Epithelial cell of umbilical artery (primary cell): ENCODE data around the gene MAGT1. TPM values are rescaled to one million over a fixed set of nuclear protein-coding genes. Genes with fewer than 3 reads are reported as not detected.

Experiments
- total RNA-seq: library from RNA; depleted of rRNA; stranded (reverse); fragments of >200 nt; gene quantifications from 2 replicates; pipeline ENCODE4 v1.2.3, GENCODE V29; 2014

The MAGT1 gene
- total RNA-seq = 105 and 119 TPM in 2 replicates

DNA sequence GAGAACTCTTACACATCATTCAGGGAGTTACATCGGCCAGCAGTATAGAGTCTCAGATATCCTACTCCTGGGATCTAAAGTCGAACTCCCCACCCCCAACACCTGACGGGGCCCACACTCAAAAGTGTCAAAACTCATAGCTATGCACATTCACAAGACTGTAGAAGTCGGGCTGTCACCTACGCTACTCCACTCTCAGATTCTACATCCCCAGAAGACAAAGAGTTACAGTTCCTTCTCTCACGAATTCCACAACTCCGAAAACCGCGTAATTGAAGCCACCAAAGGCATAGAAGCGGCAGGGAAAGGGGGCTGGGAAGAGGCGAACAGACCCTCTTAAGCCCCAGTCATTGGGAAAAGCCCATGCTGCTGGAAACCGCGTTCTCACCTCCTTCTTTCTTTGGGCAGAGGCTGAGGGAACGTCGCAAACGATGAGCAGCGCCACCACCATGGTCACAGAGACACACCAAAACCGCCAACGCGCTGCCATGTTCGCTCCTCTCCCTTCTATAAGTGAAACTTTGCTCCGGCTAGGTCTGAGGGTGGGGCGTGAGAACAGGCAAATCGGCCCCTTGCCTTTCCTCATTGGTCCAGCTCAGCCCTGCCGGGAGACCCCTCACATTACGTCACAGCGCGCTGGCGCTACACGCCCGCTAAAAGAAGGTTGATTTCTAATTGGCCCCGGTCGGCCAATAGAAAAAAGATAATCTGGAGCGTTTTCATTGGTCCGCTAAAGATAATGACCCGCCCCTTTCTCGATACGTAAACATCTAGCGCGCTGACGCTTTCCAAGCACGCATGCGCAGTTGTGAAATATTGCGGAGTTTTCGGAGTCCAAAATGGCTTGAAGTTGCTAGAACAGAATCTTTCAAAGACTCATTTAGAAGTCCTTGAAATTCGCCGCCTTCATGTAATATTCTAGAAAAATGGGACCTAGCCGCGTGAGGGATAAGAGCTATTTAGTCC lies at the start of gene MAGT1:
Gene MAGT1, minus strand, starts transcription at position 515 of the 966 bp plus-strand sequence. Its CDS starts 25 bp downstream, at position 490.

DNA sequence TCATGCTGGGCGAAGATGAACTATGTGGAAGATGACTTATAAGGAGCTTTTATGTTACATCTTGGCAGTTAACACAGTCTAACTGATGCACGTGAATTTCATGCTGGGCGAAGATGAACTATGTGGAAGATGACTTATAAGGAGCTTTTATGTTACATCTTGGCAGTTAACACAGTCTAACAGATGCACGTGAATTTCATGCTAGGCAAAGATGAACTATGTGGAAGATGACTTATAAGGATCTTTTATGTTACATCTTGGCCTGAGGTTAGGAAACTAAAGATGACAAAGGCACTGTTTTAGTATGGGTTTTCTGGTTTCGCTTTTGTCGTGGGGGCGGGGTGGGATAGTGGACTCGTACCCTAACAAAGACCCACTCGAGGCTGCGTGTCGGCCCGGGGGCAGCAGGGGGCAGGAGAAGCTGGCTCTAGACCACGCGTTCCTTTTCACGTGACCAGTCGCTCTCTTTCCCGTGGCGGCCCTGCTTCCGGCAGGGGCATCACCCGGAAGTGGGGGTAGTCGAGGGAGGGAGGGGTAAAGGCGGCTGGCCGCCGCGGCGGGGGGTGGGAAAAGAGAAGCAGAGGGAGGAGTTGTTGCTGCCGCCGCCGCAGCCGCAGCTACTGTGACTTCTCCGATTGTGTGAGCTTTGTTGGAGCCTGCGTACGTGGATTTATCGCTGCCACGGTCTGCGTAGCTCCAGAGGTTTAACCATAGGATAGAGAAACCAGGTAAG lies 15.0 kb upstream of the MAGT1 start, which contains the start of gene ATP7A:
Gene ATP7A, plus strand, starts transcription at position 586 of the 733 bp plus-strand sequence. CDS start 60,949 bp downstream, outside the sequence.

DNA sequence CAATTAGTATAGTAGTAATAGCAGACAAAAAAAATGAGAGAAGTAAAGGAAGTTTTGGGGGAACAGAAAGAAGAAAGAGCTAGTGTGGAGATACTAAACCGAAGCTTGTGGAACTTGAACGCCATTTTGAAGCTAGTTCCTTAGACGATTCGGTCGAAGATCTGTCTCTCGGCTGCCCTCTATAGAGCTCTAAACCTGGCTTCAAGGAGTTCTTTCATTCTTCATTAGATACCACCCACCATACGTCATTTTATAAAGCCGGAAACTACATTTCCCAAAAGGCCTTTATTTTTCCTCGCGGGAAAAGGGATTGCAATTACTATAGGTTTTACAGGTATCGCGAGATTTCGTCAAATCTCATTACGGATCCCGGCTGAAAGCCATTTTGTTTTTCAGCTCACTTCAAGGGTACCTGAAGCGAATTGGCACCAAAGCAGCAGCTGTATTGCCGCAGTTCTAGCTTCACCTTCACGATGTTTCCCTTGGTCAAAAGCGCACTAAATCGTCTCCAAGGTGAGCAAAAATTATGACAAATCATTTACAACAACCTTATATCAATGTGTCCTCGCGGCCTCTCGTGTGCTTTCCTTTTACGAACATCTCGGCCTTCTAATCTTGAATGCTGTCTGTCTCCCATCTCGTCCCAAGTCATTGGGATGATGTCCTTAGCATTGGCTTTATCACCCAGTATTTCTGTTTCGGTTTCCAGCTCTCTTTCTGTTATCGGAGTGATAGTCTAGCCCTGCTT lies 4.0 kb upstream of the MAGT1 start, which contains the start of gene COX7B:
Gene COX7B, plus strand, starts transcription at position 388 of the 748 bp plus-strand sequence. Its CDS starts 86 bp downstream, at position 474.

DNA sequence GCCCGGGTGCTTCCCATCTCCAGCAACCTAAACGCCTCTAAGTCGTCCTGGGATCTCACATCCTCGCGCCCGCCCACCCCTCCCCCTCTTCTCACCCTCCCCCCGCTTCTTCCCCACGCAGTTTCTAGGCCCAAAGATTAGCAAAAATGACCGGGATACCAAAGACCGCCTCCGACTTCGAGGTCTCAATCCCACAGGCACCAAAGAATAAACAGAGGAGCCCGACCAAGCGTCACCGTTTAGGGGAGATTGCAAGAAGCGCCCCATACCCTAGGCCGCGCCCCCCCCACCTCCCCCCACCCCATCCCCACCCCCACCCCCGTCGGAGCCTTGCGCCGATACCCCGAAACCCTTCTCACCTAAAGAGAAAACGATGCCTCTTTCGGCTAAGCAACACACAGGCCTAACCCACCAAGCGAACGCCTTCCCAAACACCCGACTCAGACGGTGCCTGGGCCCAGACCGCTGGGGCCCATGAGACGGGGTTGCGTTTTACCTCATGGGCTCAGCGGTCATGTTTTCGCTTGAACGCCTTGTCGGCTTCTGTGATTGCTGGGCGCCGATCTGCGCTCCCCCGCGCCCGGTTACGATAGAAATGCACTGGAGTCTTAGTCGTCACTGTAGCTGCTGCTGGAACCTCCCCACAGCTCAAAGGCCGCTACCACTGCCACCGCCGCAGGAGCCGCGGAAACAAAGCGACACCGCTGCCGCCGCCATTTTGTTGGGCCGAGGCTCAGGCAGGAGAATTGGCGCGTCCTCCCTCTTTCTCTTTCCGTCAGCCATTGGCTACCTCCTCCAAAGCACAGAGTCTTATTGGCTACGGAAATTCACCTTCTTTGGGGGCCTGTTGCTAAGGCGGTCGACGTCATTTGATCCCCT lies 109.5 kb downstream of the MAGT1 start, which contains the start of gene ATRX:
Gene ATRX, minus strand, starts transcription at position 731 of the 879 bp plus-strand sequence. Its CDS starts 215 bp downstream, at position 516.

Other genes starting within 250 kb of the MAGT1 start
- 83.8 and 88.8 TPM in 2 replicates for gene ATRX, start 109.2 kb downstream of the MAGT1 start, total RNA-seq
- gene COX7B, start 4.0 kb upstream of the MAGT1 start, total RNA-seq = 372 and 611 TPM in 2 replicates
- 13.3 and 13.5 TPM in 2 replicates for gene ATP7A, start 15.3 kb upstream of the MAGT1 start, total RNA-seq
- gene PGAM4, start 74.2 kb upstream of the MAGT1 start, total RNA-seq = not detected in 2 replicates
- 321 and 382 TPM in 2 replicates for gene PGK1, start 208.8 kb upstream of the MAGT1 start, total RNA-seq
- gene TAF9B, start 244.2 kb upstream of the MAGT1 start, total RNA-seq = 19.5 and 21.3 TPM in 2 replicates